ENCODE data around the gene MGAT1.

GRCh38 chr5:180799194-180799593 is 3.4 kb downstream of the MGAT1 start:
- peak; percentile 68 to 87 for TF ChIP-seq CTCF (conservative IDR thresholded peaks at IDR 0.05; ENCODE audit: low read depth in 2 of 2)
- TF ChIP-seq POLR2AphosphoS5 (IDR thresholded peaks at IDR 0.05; ENCODE audit: low read depth), result no peak
- TF ChIP-seq, protein P1, sequence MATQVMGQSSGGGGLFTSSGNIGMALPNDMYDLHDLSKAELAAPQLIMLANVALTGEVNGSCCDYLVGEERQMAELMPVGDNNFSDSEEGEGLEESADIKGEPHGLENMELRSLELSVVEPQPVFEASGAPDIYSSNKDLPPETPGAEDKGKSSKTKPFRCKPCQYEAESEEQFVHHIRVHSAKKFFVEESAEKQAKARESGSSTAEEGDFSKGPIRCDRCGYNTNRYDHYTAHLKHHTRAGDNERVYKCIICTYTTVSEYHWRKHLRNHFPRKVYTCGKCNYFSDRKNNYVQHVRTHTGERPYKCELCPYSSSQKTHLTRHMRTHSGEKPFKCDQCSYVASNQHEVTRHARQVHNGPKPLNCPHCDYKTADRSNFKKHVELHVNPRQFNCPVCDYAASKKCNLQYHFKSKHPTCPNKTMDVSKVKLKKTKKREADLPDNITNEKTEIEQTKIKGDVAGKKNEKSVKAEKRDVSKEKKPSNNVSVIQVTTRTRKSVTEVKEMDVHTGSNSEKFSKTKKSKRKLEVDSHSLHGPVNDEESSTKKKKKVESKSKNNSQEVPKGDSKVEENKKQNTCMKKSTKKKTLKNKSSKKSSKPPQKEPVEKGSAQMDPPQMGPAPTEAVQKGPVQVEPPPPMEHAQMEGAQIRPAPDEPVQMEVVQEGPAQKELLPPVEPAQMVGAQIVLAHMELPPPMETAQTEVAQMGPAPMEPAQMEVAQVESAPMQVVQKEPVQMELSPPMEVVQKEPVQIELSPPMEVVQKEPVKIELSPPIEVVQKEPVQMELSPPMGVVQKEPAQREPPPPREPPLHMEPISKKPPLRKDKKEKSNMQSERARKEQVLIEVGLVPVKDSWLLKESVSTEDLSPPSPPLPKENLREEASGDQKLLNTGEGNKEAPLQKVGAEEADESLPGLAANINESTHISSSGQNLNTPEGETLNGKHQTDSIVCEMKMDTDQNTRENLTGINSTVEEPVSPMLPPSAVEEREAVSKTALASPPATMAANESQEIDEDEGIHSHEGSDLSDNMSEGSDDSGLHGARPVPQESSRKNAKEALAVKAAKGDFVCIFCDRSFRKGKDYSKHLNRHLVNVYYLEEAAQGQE (IDR thresholded peaks at IDR 0.05; ENCODE audit: unreplicated experiment), result no peak
- TF ChIP-seq EZH2phosphoT487 (IDR thresholded peaks at IDR 0.05; ENCODE audit: unreplicated experiment), result no peak
- no peak for TF ChIP-seq EZH2 (IDR thresholded peaks at IDR 0.05; ENCODE audit: low read depth, unreplicated experiment)
- no peak for TF ChIP-seq ZNF114 (CRISPR knock-in tag; IDR thresholded peaks at IDR 0.05)
- no peak for TF ChIP-seq JUNB (IDR thresholded peaks at IDR 0.05; ENCODE audit: unreplicated experiment)
- TF ChIP-seq CREB1 (CRISPR knock-in tag; IDR thresholded peaks at IDR 0.05; ENCODE audit: low read depth), result no peak
- no peak for TF ChIP-seq ZNF331 (CRISPR knock-in tag; IDR thresholded peaks at IDR 0.05; ENCODE audit: low read depth)
- no peak for TF ChIP-seq ETS1 (IDR thresholded peaks at IDR 0.05)
- TF ChIP-seq STAT1 (IDR thresholded peaks at IDR 0.05; ENCODE audit: unreplicated experiment), result no peak
